Vagina (tissue), 2 donors: ENCODE data around the gene MYH8.

Source experiments
- CTCF ChIP-seq, 3 experiments: fragments of 450-650 bp in 2 of 3; fragments of 200-600 bp in 1 of 3; sonication (generic) in 1 of 3; IDR thresholded peaks; one replicate each; pipeline ENCODE4 v1.5.1; 2017 to 2019; ENCODE audit warnings: antibody characterized with exemption in 3 of 3, mild to moderate bottlenecking in 2 of 3, moderate library complexity in 2 of 3
- POLR2A ChIP-seq, 2 donors: fragments of 450-650 bp; IDR thresholded peaks; one replicate each; pipeline ENCODE4 v1.6.1; 2017; ENCODE audit warnings: antibody characterized with exemption in 2 of 2, mild to moderate bottlenecking in 2 of 2, moderate library complexity in 2 of 2

GRCh38 chr17:10415161-10415560, 6.6 kb downstream of the MYH8 start:
- TF ChIP-seq CTCF (IDR thresholded peaks at IDR 0.05) (no peak), POLR2A (IDR thresholded peaks at IDR 0.05) (no peak)
